ENCODE measurements around the gene PXDN. TPM values are rescaled to one million over a fixed set of nuclear protein-coding genes. Genes with fewer than 3 reads are reported as not detected.

PXDN gene
- total RNA-seq, 2 donors from 2014 or later, result 29.5 to 40.8 TPM

GRCh38 chr2:1694371-1695271 lies 49.7 kb downstream of the PXDN start:
- Histone ChIP-seq H3K36me3 (no peaks in the 10 kb centered on the region), H3K9me3 (no peaks in the 10 kb centered on the region), H3K27me3 (replicated peaks; ENCODE audit: insufficient read depth) (no peaks in the 10 kb centered on the region), H3K4me1 (replicated peaks) (no peaks in the 10 kb centered on the region), H3K4me3 (no peak overlapping the region), H3K27ac (no peak overlapping the region)
- intact Hi-C loops (cut with DNase I), result no loop called here
- WGBS, result 86% methylated on average over 25 of the region's 25 CpGs
- no peak for DNase-seq (ENCODE audit: low spot score)
- TF ChIP-seq, protein P1, sequence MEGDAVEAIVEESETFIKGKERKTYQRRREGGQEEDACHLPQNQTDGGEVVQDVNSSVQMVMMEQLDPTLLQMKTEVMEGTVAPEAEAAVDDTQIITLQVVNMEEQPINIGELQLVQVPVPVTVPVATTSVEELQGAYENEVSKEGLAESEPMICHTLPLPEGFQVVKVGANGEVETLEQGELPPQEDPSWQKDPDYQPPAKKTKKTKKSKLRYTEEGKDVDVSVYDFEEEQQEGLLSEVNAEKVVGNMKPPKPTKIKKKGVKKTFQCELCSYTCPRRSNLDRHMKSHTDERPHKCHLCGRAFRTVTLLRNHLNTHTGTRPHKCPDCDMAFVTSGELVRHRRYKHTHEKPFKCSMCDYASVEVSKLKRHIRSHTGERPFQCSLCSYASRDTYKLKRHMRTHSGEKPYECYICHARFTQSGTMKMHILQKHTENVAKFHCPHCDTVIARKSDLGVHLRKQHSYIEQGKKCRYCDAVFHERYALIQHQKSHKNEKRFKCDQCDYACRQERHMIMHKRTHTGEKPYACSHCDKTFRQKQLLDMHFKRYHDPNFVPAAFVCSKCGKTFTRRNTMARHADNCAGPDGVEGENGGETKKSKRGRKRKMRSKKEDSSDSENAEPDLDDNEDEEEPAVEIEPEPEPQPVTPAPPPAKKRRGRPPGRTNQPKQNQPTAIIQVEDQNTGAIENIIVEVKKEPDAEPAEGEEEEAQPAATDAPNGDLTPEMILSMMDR (IDR thresholded peaks at IDR 0.05), result no peak
- TF ChIP-seq POLR2A (IDR thresholded peaks at IDR 0.05), result no peak
- TF ChIP-seq POLR2AphosphoS5 (IDR thresholded peaks at IDR 0.05), result no peak

DNA sequence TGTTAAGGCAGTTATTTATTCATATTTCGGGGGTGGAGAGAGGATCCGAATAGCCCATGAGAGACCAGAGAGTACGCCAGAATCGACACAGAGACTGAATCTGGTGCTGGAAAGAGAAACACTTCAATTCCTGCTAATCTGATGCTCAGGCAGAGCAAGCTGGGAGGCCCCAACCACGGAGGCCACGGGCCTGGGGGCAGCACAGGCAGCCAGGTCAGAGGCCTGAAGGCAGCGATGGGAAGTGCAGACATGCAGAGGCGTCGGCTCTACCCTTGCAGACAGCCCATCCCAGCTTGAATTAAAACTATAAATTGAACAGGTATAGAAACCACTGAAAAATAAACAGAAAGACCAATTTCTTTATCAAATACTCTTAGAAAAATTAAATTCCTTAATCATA lies 50.6 kb downstream of the PXDN start:
- H3K9me3 ChIP-seq, result no peaks in the 10 kb centered on the region
- no peaks in the 10 kb centered on the region for H3K27me3 ChIP-seq (replicated peaks; ENCODE audit: insufficient read depth)
- TF ChIP-seq POLR2AphosphoS5 (IDR thresholded peaks at IDR 0.05), result no peak
- TF ChIP-seq, protein P1 (IDR thresholded peaks at IDR 0.05), result no peak
- TF ChIP-seq POLR2A (IDR thresholded peaks at IDR 0.05), result no peak
- no peaks in the 10 kb centered on the region for H3K4me1 ChIP-seq (replicated peaks)
- no peak for DNase-seq (ENCODE audit: low spot score)
- H3K4me3 ChIP-seq, result no peak overlapping the region
- intact Hi-C loops (cut with DNase I), result no loop called here
- no peak overlapping the region for H3K27ac ChIP-seq
- no peaks in the 10 kb centered on the region for H3K36me3 ChIP-seq
- WGBS, result 88% methylated on average over 9 of the region's 9 CpGs

DNA sequence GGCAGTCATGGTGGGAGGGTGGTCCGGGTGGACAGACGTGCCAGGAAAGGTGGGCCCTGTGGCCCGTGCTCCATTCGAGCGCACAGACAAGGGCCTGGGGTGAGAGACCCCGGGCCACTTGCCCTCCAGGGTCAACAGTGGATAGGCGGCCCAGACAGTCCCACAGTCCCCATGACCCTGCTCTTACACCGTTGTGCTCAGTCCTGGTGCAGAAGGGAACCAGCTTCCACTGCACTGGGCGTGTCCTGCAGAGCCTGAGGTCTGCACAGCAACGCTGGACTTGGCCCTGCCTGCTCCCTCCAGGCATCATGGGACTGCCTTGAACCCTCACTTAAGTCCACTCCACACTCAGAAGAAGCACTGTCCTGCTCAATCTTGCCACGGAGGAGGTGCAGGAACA lies 52.0 kb downstream of the PXDN start:
- TF ChIP-seq POLR2AphosphoS5 (IDR thresholded peaks at IDR 0.05) (no peak), POLR2A (IDR thresholded peaks at IDR 0.05) (no peak)
- TF ChIP-seq, protein P1 (IDR thresholded peaks at IDR 0.05), result no peak
- Histone ChIP-seq H3K4me1 (replicated peaks) (no peaks in the 10 kb centered on the region), H3K27me3 (replicated peaks; ENCODE audit: insufficient read depth) (no peaks in the 10 kb centered on the region), H3K4me3 (no peak overlapping the region), H3K9me3 (no peaks in the 10 kb centered on the region), H3K27ac (no peak overlapping the region), H3K36me3 (no peaks in the 10 kb centered on the region)
- 87% methylated on average over 8 of the region's 11 CpGs for WGBS
- DNase-seq (ENCODE audit: low spot score), result no peak
- intact Hi-C loops (cut with DNase I), result no loop called here

DNA sequence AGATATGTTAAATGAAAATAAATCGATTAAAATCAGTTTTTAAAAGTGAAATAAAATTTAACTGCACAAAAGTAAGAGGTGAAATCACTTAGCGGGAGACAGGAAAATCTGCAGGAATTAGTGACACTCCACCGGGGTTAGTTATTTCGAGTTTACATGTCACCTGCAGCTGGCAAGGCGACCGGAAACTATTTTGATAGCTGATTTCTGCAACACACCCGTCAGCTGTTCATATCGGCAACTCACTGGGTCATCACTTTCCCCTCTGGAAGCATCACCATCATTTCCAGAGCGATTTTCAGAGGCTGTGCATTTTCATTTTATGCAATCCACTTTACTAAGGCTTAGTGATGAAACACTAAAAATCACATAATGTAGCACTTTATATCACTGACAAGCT lies 52.9 kb downstream of the PXDN start:
- Histone ChIP-seq H3K27ac (no peak overlapping the region), H3K4me3 (no peak overlapping the region), H3K4me1 (replicated peaks) (no peaks in the 10 kb centered on the region), H3K9me3 (no peaks in the 10 kb centered on the region), H3K36me3 (no peaks in the 10 kb centered on the region), H3K27me3 (replicated peaks; ENCODE audit: insufficient read depth) (no peaks in the 10 kb centered on the region)
- 91% methylated on average over 9 of the region's 9 CpGs for WGBS
- DNase-seq (ENCODE audit: low spot score), result no peak
- TF ChIP-seq, protein P1 (IDR thresholded peaks at IDR 0.05), result no peak
- no peak for TF ChIP-seq POLR2A (IDR thresholded peaks at IDR 0.05)
- intact Hi-C loops (cut with DNase I), result no loop called here
